Activated naive CD4-positive, alpha-beta T cell treated with anti-CD3 and anti-CD28 coated beads, Interleukin-2, amount 50 U/mL, for 24 hours (primary cell): ENCODE results near the gene NKIRAS1.
A peak's percentile ranks its signal among the peaks of the same experiment; 100 is the strongest.
"Not testable (repeated sequence)": the region's sequence is repeated elsewhere in the genome, so short reads cannot be mapped to it uniquely, and the experiment has no call there.

Experiments
- H3K27ac Mint-ChIP-seq: one replicate; pipeline ENCODE4 v1.8.0; 2021; ENCODE audit warnings: mild to moderate bottlenecking, mixed read lengths
- H3K27me3 Mint-ChIP-seq: one replicate; pipeline ENCODE4 v1.8.0; 2021; ENCODE audit warnings: mixed read lengths
- H3K36me3 Mint-ChIP-seq: one replicate; pipeline ENCODE4 v1.8.0; 2021; ENCODE audit warnings: mixed read lengths
- H3K4me1 Mint-ChIP-seq: one replicate; pipeline ENCODE4 v1.8.0; 2021; ENCODE audit warnings: mixed read lengths
- H3K4me3 Mint-ChIP-seq: one replicate; pipeline ENCODE4 v1.8.0; 2021; ENCODE audit warnings: mild to moderate bottlenecking, mixed read lengths
- H3K9me3 Mint-ChIP-seq: one replicate; pipeline ENCODE4 v1.8.0; 2021; ENCODE audit warnings: mixed read lengths

The NKIRAS1 gene

GRCh38 chr3:23872330-23872729, 44.5 kb downstream of the NKIRAS1 start:
- Mint-ChIP-seq H3K27me3 (no peaks in the 10 kb centered on the region), H3K4me1 (peaks cover 52% of the 10 kb centered on the region), H3K9me3 (no peaks in the 10 kb centered on the region), H3K27ac (no peak overlapping the region), H3K36me3 (peaks cover 2% of the 10 kb centered on the region), H3K4me3 (no peak overlapping the region)

- not testable (repeated sequence) for H3K4me3 Mint-ChIP-seq, H3K27me3 Mint-ChIP-seq, H3K9me3 Mint-ChIP-seq, H3K36me3 Mint-ChIP-seq, H3K27ac Mint-ChIP-seq
- H3K4me1 Mint-ChIP-seq, result peaks cover 53% of the 10 kb centered on the region
Observed at GRCh38 chr3:23871361-23871760, 45.4 kb downstream of the NKIRAS1 start.

GRCh38 chr3:23870663-23871043, 46.1 kb downstream of the NKIRAS1 start:
- H3K36me3 Mint-ChIP-seq, H3K27ac Mint-ChIP-seq, H3K27me3 Mint-ChIP-seq, H3K4me3 Mint-ChIP-seq, H3K9me3 Mint-ChIP-seq: not testable (repeated sequence)
- peaks cover 54% of the 10 kb centered on the region for H3K4me1 Mint-ChIP-seq

- H3K27ac Mint-ChIP-seq, result no peak overlapping the region
- H3K27me3 Mint-ChIP-seq, result no peaks in the 10 kb centered on the region
- H3K9me3 Mint-ChIP-seq, result no peaks in the 10 kb centered on the region
- peaks cover 56% of the 10 kb centered on the region for H3K4me1 Mint-ChIP-seq
- H3K36me3 Mint-ChIP-seq, result no peaks in the 10 kb centered on the region
- H3K4me3 Mint-ChIP-seq, result no peak overlapping the region
Observed at GRCh38 chr3:23869977-23870662, 46.7 kb downstream of the NKIRAS1 start.

- Mint-ChIP-seq H3K36me3 (peaks cover 3% of the 10 kb centered on the region), H3K9me3 (no peaks in the 10 kb centered on the region), H3K4me3 (no peak overlapping the region), H3K4me1 (peaks cover 57% of the 10 kb centered on the region), H3K27me3 (no peaks in the 10 kb centered on the region), H3K27ac (peak overlapping the region; percentile 5)
Observed at GRCh38 chr3:23867838-23868237, 49.0 kb downstream of the NKIRAS1 start.

GRCh38 chr3:23867400-23867799, 49.4 kb downstream of the NKIRAS1 start:
- Mint-ChIP-seq H3K4me3 (no peak overlapping the region), H3K36me3 (peaks cover 3% of the 10 kb centered on the region), H3K9me3 (no peaks in the 10 kb centered on the region), H3K27ac (peak overlapping the region; percentile 5), H3K4me1 (peaks cover 61% of the 10 kb centered on the region), H3K27me3 (no peaks in the 10 kb centered on the region)

- no peak overlapping the region for H3K4me3 Mint-ChIP-seq
- no peaks in the 10 kb centered on the region for H3K27me3 Mint-ChIP-seq
- H3K9me3 Mint-ChIP-seq, result no peaks in the 10 kb centered on the region
- H3K27ac Mint-ChIP-seq, result no peak overlapping the region
- peaks cover 10% of the 10 kb centered on the region for H3K36me3 Mint-ChIP-seq
- H3K4me1 Mint-ChIP-seq, result peaks cover 73% of the 10 kb centered on the region
Observed at GRCh38 chr3:23865595-23866396, 51.0 kb downstream of the NKIRAS1 start.

GRCh38 chr3:23864931-23865330, 51.9 kb downstream of the NKIRAS1 start:
- Mint-ChIP-seq H3K27me3 (no peaks in the 10 kb centered on the region), H3K4me1 (peaks cover 81% of the 10 kb centered on the region), H3K9me3 (no peaks in the 10 kb centered on the region), H3K27ac (no peak overlapping the region), H3K4me3 (no peak overlapping the region), H3K36me3 (peaks cover 10% of the 10 kb centered on the region)

- Mint-ChIP-seq H3K9me3 (no peaks in the 10 kb centered on the region), H3K4me1 (peaks cover 86% of the 10 kb centered on the region), H3K27me3 (no peaks in the 10 kb centered on the region), H3K4me3 (no peak overlapping the region), H3K36me3 (peaks cover 10% of the 10 kb centered on the region), H3K27ac (no peak overlapping the region)
Observed at GRCh38 chr3:23863060-23863459, 53.7 kb downstream of the NKIRAS1 start.

GRCh38 chr3:23861689-23862088, 55.1 kb downstream of the NKIRAS1 start:
- H3K27me3 Mint-ChIP-seq, result no peaks in the 10 kb centered on the region
- H3K9me3 Mint-ChIP-seq, result no peaks in the 10 kb centered on the region
- H3K4me1 Mint-ChIP-seq, result peaks cover 88% of the 10 kb centered on the region
- no peak overlapping the region for H3K4me3 Mint-ChIP-seq
- H3K36me3 Mint-ChIP-seq, result peaks cover 11% of the 10 kb centered on the region
- no peak overlapping the region for H3K27ac Mint-ChIP-seq

GRCh38 chr3:23859839-23860382, 56.9 kb downstream of the NKIRAS1 start:
- peaks cover 79% of the 10 kb centered on the region for H3K4me1 Mint-ChIP-seq
- H3K4me3 Mint-ChIP-seq, result no peak overlapping the region
- H3K9me3 Mint-ChIP-seq, result no peaks in the 10 kb centered on the region
- H3K36me3 Mint-ChIP-seq, result peaks cover 11% of the 10 kb centered on the region
- H3K27ac Mint-ChIP-seq, result no peak overlapping the region
- H3K27me3 Mint-ChIP-seq, result no peaks in the 10 kb centered on the region

- H3K27ac Mint-ChIP-seq, result no peak overlapping the region
Observed at GRCh38 chr3:23859012-23859743, 57.6 kb downstream of the NKIRAS1 start.

GRCh38 chr3:23856286-23856685, 60.5 kb downstream of the NKIRAS1 start:
- no peak overlapping the region for H3K27ac Mint-ChIP-seq
- H3K4me3 Mint-ChIP-seq, result no peak overlapping the region
- peaks cover 66% of the 10 kb centered on the region for H3K4me1 Mint-ChIP-seq
- peaks cover 15% of the 10 kb centered on the region for H3K36me3 Mint-ChIP-seq
- no peaks in the 10 kb centered on the region for H3K9me3 Mint-ChIP-seq
- H3K27me3 Mint-ChIP-seq, result no peaks in the 10 kb centered on the region

More at GRCh38 chr3:23859012-23859743, 57.6 kb downstream of the NKIRAS1 start:
- Mint-ChIP-seq H3K36me3 (peaks cover 9% of the 10 kb centered on the region), H3K4me1 (peaks cover 75% of the 10 kb centered on the region), H3K9me3 (no peaks in the 10 kb centered on the region), H3K4me3 (peak overlapping the region; percentile 19), H3K27me3 (no peaks in the 10 kb centered on the region)

- H3K27me3 Mint-ChIP-seq, H3K27ac Mint-ChIP-seq, H3K9me3 Mint-ChIP-seq, H3K4me3 Mint-ChIP-seq: not testable (repeated sequence)
- peaks cover 18% of the 10 kb centered on the region for H3K4me1 Mint-ChIP-seq
- H3K36me3 Mint-ChIP-seq, result peaks cover 18% of the 10 kb centered on the region
Observed at GRCh38 chr3:23849462-23849861, 67.3 kb downstream of the NKIRAS1 start.

- Mint-ChIP-seq H3K27me3 (no peaks in the 10 kb centered on the region), H3K9me3 (peaks cover 4% of the 10 kb centered on the region), H3K36me3 (peaks cover 16% of the 10 kb centered on the region), H3K27ac (no peak overlapping the region), H3K4me1 (peaks cover 30% of the 10 kb centered on the region), H3K4me3 (no peak overlapping the region)
Observed at GRCh38 chr3:23845326-23846216, 71.2 kb downstream of the NKIRAS1 start.
